HG03175 (cell line): Measurements from ENCODE around the gene KIRREL1.

ENCODE experiments used
- ATAC-seq: cut with Tn5 transposase; IDR thresholded peaks from one replicate; pipeline ENCODE4 v1.9.1; 2021; ENCODE audit warnings: mild to moderate bottlenecking, moderate library complexity; ENCODE audit not compliant: unreplicated experiment

The KIRREL1 gene

GRCh38 chr1:158101455-158101854 is 108.0 kb downstream of the KIRREL1 start:
- no peak for ATAC-seq

GRCh38 chr1:158101927-158102326 is 108.5 kb downstream of the KIRREL1 start:
- no peak for ATAC-seq

- ATAC-seq: no peak
These were observed 109.6 kb downstream of the KIRREL1 start for GRCh38 chr1:158102881-158103674.

GRCh38 chr1:158103861-158104522 is 110.5 kb downstream of the KIRREL1 start:
- no peak for ATAC-seq

GRCh38 chr1:158104891-158105290 is 111.4 kb downstream of the KIRREL1 start:
- ATAC-seq: no peak

- ATAC-seq: no peak
These were observed 112.1 kb downstream of the KIRREL1 start for GRCh38 chr1:158105352-158106095.

- no peak for ATAC-seq
These were observed 114.5 kb downstream of the KIRREL1 start for GRCh38 chr1:158107916-158108315.

GRCh38 chr1:158112994-158113758 is 119.7 kb downstream of the KIRREL1 start:
- ATAC-seq: no peak

- ATAC-seq: no peak
These were observed 120.3 kb downstream of the KIRREL1 start for GRCh38 chr1:158113759-158114127.

- peak; percentile 86 for ATAC-seq
These were observed 121.7 kb downstream of the KIRREL1 start for GRCh38 chr1:158115126-158115525.

GRCh38 chr1:158116311-158117167 is 123.1 kb downstream of the KIRREL1 start:
- no peak for ATAC-seq

GRCh38 chr1:158117854-158118704 is 124.6 kb downstream of the KIRREL1 start:
- ATAC-seq: no peak

- no peak for ATAC-seq
These were observed 125.4 kb downstream of the KIRREL1 start for GRCh38 chr1:158118713-158119402.

GRCh38 chr1:158119976-158120653 is 126.7 kb downstream of the KIRREL1 start:
- ATAC-seq: no peak

GRCh38 chr1:158121604-158122254 is 128.3 kb downstream of the KIRREL1 start:
- ATAC-seq: no peak

GRCh38 chr1:158122833-158123388 is 129.5 kb downstream of the KIRREL1 start:
- no peak for ATAC-seq

- no peak for ATAC-seq
These were observed 130.6 kb downstream of the KIRREL1 start for GRCh38 chr1:158124034-158124433.
